GM12878 (cell line): ENCODE measurements around the gene CFAP299. TPM values are rescaled to one million over a fixed set of nuclear protein-coding genes. Genes with fewer than 3 reads are reported as not detected.

Experiments used
- CHD1 ChIP-seq: IDR thresholded peaks from 2 replicates; pipeline ENCODE4 v1.6.1; 2012; ENCODE audit warnings: low read depth, low read length, improper control_type of control experiment
- EZH2 ChIP-seq: IDR thresholded peaks from 2 replicates; pipeline ENCODE4 v1.6.1; 2012; ENCODE audit warnings: low read depth, mild to moderate bottlenecking, control low read depth, inconsistent platforms, low read length, borderline replicate concordance; ENCODE audit not compliant: control insufficient read depth
- IKZF1 ChIP-seq: fragments of 450-650 bp; conservative IDR thresholded peaks from 2 replicates; pipeline ENCODE4 v1.6.1; 2017; ENCODE audit warnings: antibody characterized with exemption, mild to moderate bottlenecking
- IRF4 ChIP-seq: IDR thresholded peaks from 2 replicates; pipeline ENCODE4 v1.6.1; 2011; ENCODE audit warnings: low read depth, low read length
- KDM1A ChIP-seq: fragments of 200-600 bp; sonication (generic); IDR thresholded peaks from 2 replicates; pipeline ENCODE4 v1.6.1; 2016; ENCODE audit warnings: borderline replicate concordance
- MTA2 ChIP-seq: fragments of 450-650 bp; IDR thresholded peaks from 2 replicates; pipeline ENCODE4 v1.6.1; 2016; ENCODE audit warnings: low read depth, mild to moderate bottlenecking, moderate library complexity
- MYB ChIP-seq: fragments of 150-350 bp; IDR thresholded peaks from 2 replicates; pipeline ENCODE4 v1.6.1; 2014; ENCODE audit warnings: mild to moderate bottlenecking, low read depth, low read length, borderline replicate concordance
- MYC ChIP-seq: IDR thresholded peaks from 2 replicates; pipeline ENCODE4 v1.6.1; 2011; ENCODE audit warnings: mild to moderate bottlenecking, low read length, moderate library complexity, inconsistent platforms; ENCODE audit not compliant: insufficient read depth, insufficient replicate concordance, insufficient read length, severe bottlenecking
- NFYA ChIP-seq: IDR thresholded peaks from 2 replicates; pipeline ENCODE4 v1.6.1; 2011; ENCODE audit warnings: low read depth, mild to moderate bottlenecking, low read length, improper control_type of control experiment, borderline replicate concordance
- PAX5 ChIP-seq: IDR thresholded peaks from 2 replicates; pipeline ENCODE4 v1.6.1; 2011; ENCODE audit warnings: low read depth, low read length, borderline replicate concordance
- POU2F2 ChIP-seq: IDR thresholded peaks from 3 replicates; pipeline ENCODE4 v1.6.1; 2011; ENCODE audit warnings: low read depth, mild to moderate bottlenecking, low read length, borderline replicate concordance
- RAD51 ChIP-seq: fragments of 450-650 bp; IDR thresholded peaks from 2 replicates; pipeline ENCODE4 v1.6.1; 2016; ENCODE audit warnings: moderate library complexity, mild to moderate bottlenecking, inconsistent platforms
- SRF ChIP-seq, 2 experiments: IDR thresholded peaks; 2 replicates each; pipeline ENCODE4 v1.6.1; 2011; ENCODE audit warnings: low read depth in 2 of 2, low read length in 2 of 2, mild to moderate bottlenecking in 1 of 2, moderate library complexity in 1 of 2
- STAT3 ChIP-seq: IDR thresholded peaks from 2 replicates; pipeline ENCODE4 v1.6.1; 2011; ENCODE audit warnings: low read depth, low read length, improper control_type of control experiment
- TAF1 ChIP-seq: IDR thresholded peaks from 2 replicates; pipeline ENCODE4 v1.6.1; 2011; ENCODE audit warnings: mild to moderate bottlenecking, low read depth, low read length, borderline replicate concordance
- TARDBP ChIP-seq: IDR thresholded peaks from 2 replicates; pipeline ENCODE4 v1.6.1; 2016; ENCODE audit warnings: borderline replicate concordance
- YBX1 ChIP-seq: fragments of 450-650 bp; IDR thresholded peaks from 2 replicates; pipeline ENCODE4 v1.6.1; 2016; ENCODE audit warnings: antibody characterized with exemption
- ZBTB33 ChIP-seq: fragments of 450-650 bp; IDR thresholded peaks from 2 replicates; pipeline ENCODE4 v1.6.1; 2017; ENCODE audit warnings: mild to moderate bottlenecking
- ZNF217 ChIP-seq: fragments of 450-650 bp; IDR thresholded peaks from 2 replicates; pipeline ENCODE4 v1.6.1; 2017; ENCODE audit warnings: antibody characterized with exemption, mild to moderate bottlenecking
- ZNF384 ChIP-seq: IDR thresholded peaks from 2 replicates; pipeline ENCODE4 v1.6.1; 2012; ENCODE audit warnings: low read depth, mild to moderate bottlenecking, low read length, improper control_type of control experiment, borderline replicate concordance
- polyA plus RNA-seq, 11 experiments: library from polyadenylated mRNA; depleted of rRNA in 4 of 11; unstranded in 6 of 11; stranded (reverse) in 5 of 11; fragments of >200 nt; fragmentation: Nextera tagmentation in 4 of 11; fragmentation: Illumina TruSeq in 1 of 11; extraction: Ambion mirVana in 4 of 11; extraction: Trizol in 1 of 11; gene quantifications; 1 replicate in 1 of 11; 2 replicates in 10 of 11; pipeline versions ENCODE4 v1.2.1 to v1.2.3, GENCODE V29; 2011 to 2016; ENCODE audit warnings: inconsistent platforms in 2 of 11, missing spikeins in 2 of 11, low read depth in 1 of 11
- total RNA-seq, 4 experiments: library from RNA; depleted of rRNA in 3 of 4; stranded (reverse); fragments of >200 nt in 3 of 4; fragmentation: Illumina TruSeq in 1 of 4; extraction: Trizol in 1 of 4; gene quantifications; 2 replicates each; pipeline versions ENCODE4 v1.2.1 to v1.2.3, GENCODE V29; 2013 to 2021
- TF ChIP-seq, protein P1 (sequence below): fragments of 450-650 bp; formaldehyde crosslinking; IDR thresholded peaks from 2 replicates; pipeline ENCODE4 v1.4.0; 2020; ENCODE audit warnings: mild to moderate bottlenecking, moderate library complexity
- TF ChIP-seq, protein P2 (sequence below): fragments of 450-650 bp; IDR thresholded peaks from 2 replicates; pipeline ENCODE4 v1.6.1; 2017; ENCODE audit warnings: mild to moderate bottlenecking, moderate library complexity

Gene CFAP299
- total and polyA plus RNA-seq, 10 of the 15 experiments (the other 5 are each of a cell fraction or from before 2014, with no cell fraction given): 0.06 to 0.34 TPM; not detected in 8

DNA sequence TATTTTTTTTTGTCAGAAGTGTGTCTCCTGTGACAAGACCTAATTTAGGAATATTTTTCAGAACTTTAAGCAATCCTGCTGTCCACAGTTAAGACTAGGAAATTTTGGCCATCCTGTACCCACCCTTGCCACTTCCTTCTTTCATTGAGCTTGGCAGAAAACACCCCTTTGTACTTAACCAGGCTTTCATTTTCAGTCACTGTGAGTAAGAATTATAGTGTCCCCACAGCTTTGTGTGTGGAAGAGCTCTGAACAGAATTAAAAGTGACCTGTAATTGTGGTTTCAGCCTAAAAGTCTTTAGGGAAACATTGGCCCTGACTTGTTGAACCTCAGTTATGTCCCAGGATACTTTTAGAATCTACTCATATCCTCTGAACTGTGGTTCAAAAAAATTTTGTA, 541.3 kb downstream of the CFAP299 start (continued):
- TF ChIP-seq MYC: no peak
- TF ChIP-seq IRF4: peak; percentile 96
- no peak for TF ChIP-seq CHD1
- TF ChIP-seq STAT3: 0 out of 2 replicates have a peak, but pooled peaks have one; percentile 64
- TF ChIP-seq SRF (IDR thresholded peaks at IDR 0.05; ENCODE audit: low read depth in 2 of 2, low read length in 2 of 2): 0 out of 4 replicates have a peak, but pooled peaks of 1 of the 2 experiments have one; percentile 62
- TF ChIP-seq, protein P1, sequence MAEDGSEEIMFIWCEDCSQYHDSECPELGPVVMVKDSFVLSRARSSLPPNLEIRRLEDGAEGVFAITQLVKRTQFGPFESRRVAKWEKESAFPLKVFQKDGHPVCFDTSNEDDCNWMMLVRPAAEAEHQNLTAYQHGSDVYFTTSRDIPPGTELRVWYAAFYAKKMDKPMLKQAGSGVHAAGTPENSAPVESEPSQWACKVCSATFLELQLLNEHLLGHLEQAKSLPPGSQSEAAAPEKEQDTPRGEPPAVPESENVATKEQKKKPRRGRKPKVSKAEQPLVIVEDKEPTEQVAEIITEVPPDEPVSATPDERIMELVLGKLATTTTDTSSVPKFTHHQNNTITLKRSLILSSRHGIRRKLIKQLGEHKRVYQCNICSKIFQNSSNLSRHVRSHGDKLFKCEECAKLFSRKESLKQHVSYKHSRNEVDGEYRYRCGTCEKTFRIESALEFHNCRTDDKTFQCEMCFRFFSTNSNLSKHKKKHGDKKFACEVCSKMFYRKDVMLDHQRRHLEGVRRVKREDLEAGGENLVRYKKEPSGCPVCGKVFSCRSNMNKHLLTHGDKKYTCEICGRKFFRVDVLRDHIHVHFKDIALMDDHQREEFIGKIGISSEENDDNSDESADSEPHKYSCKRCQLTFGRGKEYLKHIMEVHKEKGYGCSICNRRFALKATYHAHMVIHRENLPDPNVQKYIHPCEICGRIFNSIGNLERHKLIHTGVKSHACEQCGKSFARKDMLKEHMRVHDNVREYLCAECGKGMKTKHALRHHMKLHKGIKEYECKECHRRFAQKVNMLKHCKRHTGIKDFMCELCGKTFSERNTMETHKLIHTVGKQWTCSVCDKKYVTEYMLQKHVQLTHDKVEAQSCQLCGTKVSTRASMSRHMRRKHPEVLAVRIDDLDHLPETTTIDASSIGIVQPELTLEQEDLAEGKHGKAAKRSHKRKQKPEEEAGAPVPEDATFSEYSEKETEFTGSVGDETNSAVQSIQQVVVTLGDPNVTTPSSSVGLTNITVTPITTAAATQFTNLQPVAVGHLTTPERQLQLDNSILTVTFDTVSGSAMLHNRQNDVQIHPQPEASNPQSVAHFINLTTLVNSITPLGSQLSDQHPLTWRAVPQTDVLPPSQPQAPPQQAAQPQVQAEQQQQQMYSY (CRISPR knock-in tag): no peak
- peak; percentile 93 for TF ChIP-seq MTA2
- TF ChIP-seq NFYA: no peak
- no peak for TF ChIP-seq TARDBP
- no peak for TF ChIP-seq ZBTB33
- TF ChIP-seq, protein P2, sequence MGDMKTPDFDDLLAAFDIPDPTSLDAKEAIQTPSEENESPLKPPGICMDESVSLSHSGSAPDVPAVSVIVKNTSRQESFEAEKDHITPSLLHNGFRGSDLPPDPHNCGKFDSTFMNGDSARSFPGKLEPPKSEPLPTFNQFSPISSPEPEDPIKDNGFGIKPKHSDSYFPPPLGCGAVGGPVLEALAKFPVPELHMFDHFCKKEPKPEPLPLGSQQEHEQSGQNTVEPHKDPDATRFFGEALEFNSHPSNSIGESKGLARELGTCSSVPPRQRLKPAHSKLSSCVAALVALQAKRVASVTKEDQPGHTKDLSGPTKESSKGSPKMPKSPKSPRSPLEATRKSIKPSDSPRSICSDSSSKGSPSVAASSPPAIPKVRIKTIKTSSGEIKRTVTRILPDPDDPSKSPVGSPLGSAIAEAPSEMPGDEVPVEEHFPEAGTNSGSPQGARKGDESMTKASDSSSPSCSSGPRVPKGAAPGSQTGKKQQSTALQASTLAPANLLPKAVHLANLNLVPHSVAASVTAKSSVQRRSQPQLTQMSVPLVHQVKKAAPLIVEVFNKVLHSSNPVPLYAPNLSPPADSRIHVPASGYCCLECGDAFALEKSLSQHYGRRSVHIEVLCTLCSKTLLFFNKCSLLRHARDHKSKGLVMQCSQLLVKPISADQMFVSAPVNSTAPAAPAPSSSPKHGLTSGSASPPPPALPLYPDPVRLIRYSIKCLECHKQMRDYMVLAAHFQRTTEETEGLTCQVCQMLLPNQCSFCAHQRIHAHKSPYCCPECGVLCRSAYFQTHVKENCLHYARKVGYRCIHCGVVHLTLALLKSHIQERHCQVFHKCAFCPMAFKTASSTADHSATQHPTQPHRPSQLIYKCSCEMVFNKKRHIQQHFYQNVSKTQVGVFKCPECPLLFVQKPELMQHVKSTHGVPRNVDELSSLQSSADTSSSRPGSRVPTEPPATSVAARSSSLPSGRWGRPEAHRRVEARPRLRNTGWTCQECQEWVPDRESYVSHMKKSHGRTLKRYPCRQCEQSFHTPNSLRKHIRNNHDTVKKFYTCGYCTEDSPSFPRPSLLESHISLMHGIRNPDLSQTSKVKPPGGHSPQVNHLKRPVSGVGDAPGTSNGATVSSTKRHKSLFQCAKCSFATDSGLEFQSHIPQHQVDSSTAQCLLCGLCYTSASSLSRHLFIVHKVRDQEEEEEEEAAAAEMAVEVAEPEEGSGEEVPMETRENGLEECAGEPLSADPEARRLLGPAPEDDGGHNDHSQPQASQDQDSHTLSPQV: no peak
- peak; percentile 86 for TF ChIP-seq ZNF217
- no peak for TF ChIP-seq TAF1
- TF ChIP-seq ZNF384: no peak
- TF ChIP-seq IKZF1: peak; percentile 97
- TF ChIP-seq KDM1A: no peak; the same call in 1 of the 2 replicates
- no peak for TF ChIP-seq EZH2
- TF ChIP-seq POU2F2: peak; percentile 65; the same call in 1 of the 3 replicates
- TF ChIP-seq MYB: no peak
- peak; percentile 64; the same call in 1 of the 2 replicates for TF ChIP-seq PAX5
- no peak for TF ChIP-seq YBX1
- no peak for TF ChIP-seq RAD51
